Right forelimb (tissue), 1 donor: Measurements from ENCODE around the gene SLC25A4.
"Not testable (repeated sequence)": the region's sequence is repeated elsewhere in the genome, so short reads cannot be mapped to it uniquely, and the experiment has no call there.

Source experiments
- DNase-seq: peaks from one replicate; pipeline ENCODE4 v3.0.0-alpha.2; 2018

SLC25A4 gene

GRCh38 chr4:185186769-185187168 is 43.7 kb downstream of the SLC25A4 start:
- no peak for DNase-seq

GRCh38 chr4:185189606-185190305 is 46.7 kb downstream of the SLC25A4 start:
- DNase-seq = no peak

GRCh38 chr4:185190306-185190856 is 47.3 kb downstream of the SLC25A4 start:
- no peak for DNase-seq

- no peak for DNase-seq
These were observed 49.0 kb downstream of the SLC25A4 start for GRCh38 chr4:185192059-185192458.

- DNase-seq = no peak
These were observed 52.1 kb downstream of the SLC25A4 start for GRCh38 chr4:185194924-185195888.

- DNase-seq = no peak
These were observed 53.4 kb downstream of the SLC25A4 start for GRCh38 chr4:185196437-185196836.

GRCh38 chr4:185198189-185198588 is 55.1 kb downstream of the SLC25A4 start:
- DNase-seq = not testable (repeated sequence)
